Measurements from ENCODE around the gene PCBP3.
"Not testable (repeated sequence)": the region's sequence is repeated elsewhere in the genome, so short reads cannot be mapped to it uniquely, and the experiment has no call there.

The PCBP3 gene

DNA sequence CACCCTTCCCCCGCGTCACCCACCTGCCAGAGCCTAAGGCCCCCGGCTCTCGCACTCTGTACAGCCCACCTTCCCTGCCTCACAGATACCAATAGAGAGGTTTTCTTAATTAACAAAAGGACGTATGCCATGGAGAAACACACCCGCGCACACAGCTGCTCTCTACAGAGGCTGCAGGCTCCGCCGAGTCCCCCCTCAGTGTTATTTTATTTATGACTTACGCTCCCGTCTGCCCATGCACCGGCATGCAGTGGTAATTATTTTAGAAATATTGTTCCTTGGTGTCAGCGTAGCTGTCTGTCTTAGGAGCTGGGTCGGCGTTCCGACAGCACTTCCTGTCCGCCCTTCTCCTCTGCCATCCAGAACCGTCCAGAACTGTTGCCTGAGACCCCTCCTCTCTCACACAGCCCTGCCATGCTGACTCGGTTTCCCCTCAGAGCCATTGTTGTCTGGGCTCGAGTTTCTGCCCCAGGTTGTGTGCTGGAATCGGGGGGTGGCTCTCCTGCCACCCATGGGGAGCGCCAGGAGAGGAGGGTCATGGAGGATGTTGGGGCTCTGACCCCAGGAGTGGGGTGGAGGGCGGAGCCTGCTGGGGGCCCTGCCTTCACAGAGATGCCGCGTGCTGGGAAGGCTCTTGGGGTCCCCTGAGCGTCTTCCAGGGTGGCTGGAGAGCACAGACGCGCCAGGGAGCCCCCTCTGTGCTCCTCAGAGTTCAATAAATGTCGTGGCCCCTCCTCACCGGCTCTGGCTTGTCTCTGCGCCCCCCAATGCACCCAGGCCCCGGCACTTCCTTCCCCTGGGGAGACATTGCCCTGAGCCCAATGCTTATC, 298.4 kb downstream of the PCBP3 start:
- no peak for DNase-seq

DNA sequence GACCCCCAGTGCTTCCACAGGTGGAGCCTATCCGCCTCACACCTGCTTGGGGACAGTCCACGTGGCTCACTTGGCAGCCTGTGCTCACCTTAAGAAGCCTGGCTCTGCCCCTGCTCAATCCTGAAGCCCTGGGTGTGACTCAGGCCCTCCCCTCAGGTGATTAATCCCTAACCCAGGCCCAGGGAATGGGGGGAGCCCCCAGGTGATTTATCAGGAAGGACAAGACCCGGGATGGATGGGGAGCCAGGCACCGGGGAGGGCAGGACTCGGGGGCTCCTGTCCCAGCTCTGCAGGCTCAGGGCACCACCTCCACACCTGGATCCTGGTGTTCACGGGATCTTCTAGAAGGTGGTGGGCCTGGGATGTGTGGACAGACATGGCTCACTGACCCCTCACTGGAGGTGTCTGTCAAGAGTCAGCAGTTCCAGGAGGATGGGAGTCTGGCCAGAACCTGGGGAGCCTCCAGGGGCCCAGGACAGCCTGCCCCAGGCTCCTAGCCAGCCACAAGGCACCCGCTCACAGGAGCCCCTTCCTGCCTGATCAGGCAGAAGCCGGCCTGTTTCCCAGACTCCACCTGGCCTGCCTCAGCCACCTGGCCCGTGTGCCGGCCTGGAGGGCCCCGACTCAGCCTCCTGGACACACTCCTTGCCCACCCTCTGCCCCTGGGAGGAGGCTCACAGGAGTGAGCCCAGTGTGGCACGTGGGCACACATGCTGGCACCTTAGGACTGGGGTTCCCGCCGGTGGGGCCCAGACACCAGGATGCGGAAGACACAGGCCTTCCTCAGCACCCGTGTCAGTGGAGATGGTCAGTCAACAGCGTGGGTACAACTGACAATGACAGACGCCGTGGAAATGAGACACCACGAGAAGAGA, 299.5 kb downstream of the PCBP3 start:
- no peak for DNase-seq

DNA sequence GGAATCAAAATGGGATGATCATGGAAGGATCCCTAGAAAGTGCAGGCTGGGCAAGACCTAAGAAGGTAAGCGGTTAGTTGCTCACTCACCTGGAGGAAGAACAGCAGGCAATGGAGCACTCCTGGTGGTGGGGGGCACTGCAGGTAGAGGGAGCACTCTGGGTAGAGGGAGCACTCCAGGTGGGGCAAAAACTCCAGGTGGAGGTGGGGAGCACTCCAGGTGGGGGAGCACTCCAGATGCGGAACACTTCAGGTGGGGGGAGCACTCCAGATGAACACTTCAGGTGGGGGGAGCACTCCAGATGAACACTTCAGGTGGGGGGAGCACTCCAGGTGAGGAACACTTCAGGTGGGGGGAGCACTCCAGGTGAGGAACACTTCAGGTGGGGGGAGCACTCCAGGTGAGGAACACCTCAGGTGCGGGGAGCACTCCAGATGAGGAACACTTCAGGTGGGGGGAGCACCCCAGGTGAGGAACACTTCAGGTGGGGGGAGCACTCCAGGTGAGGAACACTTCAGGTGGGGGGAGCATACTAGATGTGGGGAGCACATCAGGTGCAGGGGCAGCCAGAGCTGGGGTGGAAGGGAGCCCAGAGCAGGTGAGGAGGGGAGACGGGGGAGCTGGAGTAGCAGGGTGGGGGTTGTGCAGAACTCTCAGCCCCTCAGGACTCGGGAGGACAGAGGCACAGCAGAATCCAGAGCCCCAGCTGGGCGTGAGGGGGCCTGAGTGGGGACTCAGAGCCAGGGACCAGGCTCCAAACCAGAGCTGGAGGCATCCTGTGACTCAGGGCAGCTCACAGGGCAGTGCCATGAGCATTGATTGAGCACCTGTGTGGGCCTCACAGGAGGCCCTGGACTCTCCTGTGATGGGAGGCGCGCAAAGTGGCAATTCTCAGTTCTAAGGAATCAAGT, 300.4 kb downstream of the PCBP3 start:
- no peak for DNase-seq

DNA sequence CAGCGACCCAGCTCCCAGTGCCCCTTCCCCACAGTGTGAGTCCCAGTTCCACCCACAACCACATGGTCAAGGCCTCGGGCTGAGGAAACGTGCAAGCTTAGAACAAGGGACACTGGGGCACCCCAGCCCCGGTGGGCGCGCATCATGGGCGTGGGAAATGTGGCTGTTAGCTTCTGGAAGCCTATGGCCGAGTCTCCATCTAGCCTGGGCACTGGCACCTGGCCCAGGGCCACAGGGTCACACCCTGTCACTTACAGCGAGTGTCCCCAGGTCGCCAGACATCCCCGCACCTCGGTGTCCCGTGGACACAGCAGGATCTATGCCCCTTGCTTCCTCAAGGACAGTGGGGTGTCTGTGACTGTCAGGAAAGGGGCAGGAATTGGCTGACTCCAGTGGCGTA, 301.1 kb downstream of the PCBP3 start:
- no peak for DNase-seq

DNA sequence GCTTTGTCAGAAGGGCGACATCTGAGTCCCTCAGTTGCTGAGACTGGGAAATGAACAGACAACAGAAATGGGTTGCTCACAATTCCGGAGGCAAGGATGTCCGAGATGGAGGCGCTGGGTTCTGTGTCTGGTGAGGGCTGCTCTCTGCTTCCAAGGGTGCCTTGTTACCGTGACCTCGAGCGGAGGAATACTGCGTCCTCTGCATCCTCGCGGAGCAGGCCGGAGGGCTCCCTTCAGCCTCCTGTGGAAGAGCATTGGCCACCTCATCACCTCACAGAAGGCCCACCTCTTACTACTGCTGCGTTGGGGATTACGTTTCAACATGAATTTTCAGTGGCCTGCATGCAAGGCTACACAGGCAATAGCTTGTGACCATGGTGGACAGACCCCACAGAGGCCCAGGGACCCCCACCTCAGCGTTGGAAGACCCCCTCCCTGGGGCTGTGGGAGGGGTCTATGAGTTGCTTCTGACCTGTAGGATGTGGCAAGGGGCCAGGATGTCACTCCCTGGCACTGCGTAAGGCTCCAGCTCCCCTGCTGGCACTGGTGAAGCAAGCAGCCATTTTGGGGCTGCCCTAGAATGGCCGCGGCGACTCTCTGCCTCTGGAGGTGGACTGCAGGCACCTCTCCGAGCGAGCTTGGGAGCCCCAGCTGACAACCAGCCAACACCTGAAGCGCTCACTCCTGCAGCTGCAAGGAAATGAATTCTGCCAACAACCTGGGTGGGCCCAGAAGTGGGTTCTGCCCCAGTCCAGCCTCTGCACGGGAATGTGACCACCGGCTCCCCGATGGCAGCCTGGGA, 301.7 kb downstream of the PCBP3 start:
- DNase-seq, result no peak

DNA sequence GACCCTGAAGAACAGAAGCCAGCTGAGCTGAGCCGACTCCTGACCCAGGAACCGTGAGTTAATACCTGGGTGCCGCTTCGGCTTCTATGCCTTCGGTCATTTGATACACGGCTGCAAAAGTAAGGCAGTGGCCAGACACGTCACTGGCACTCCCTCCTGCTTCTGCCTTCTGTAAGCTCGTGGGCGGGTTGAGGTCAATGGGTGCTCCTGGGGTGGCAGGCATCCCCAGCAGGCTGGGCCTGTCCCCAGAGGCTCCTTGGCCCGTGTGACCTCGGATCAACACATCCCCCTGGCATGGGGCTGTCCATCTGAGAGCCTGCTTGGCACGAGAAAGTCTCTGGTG, 302.3 kb downstream of the PCBP3 start:
- no peak for DNase-seq

DNA sequence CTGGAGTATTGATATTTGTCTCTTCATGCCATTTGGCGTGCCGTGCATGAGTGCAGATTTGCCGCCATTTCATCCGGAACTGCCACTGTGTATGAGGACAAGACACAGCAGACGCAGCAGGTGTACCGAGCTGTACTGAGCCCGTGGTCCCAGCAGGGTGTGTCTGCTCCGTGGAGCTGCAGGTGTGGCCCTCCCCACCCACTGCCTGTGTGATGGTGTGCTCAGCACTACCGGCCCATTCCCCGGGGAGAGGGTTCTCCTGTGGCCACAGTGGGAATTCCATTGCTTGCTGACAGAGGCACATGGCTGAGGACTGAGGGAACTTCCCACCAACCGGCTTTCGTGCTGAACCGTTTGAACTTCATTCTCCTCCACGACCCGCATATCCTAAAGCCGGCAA, 303.8 kb downstream of the PCBP3 start:
- DNase-seq, result no peak

DNA sequence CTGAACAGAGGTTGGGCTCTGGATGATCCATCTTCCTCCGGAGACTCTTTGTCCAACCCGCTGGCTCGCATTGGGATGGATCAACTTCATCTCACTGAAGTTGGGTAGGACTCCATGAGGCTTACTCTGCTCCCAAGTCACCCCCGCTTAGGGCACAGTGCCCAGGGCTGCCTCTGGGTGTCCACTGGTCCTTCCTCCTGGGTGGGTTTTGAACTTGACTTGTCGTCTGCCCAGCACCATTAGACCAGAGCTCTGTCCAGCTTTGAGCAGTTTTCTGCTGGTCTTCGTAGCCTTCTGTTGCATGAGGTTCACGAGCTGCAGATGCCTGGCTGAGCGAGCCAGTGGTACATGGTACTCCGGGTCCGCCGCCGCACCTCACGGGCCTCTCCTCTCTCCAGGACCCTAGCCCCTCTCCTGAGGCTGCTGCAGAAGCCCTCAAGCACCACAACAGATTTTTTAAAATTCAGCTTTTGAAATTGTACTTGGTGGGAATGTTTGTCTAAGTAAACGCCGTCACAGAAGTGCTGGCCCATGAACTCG, 304.3 kb downstream of the PCBP3 start:
- DNase-seq, result no peak

DNA sequence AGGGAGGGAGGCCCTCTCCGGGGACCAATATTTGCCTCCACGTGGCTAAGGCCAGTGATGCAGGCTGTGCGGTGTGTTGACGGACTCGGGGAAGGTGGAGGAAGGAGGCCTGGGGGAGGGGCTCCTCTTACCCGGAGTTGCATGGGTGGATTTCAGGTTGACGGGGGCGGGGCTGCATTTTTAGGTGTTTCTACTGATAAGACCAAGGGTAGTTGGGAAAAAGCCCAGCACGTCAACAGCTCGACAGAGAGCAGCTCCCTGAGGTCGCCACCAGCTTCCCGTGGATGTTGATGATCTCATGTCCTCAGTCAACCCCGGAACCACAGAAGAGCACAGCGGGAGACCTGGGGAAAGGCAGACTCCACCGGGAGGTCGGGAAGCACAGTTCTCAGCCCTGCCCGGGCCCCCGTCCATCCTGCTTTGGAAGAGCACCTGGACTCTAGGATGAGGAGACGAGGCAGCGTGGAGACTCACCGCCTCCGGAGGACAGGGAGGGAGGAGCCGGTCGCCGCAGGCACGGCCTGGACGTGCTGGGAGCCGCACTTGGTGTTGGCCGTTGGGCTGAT, 305.1 kb downstream of the PCBP3 start:
- no peak for DNase-seq

DNA sequence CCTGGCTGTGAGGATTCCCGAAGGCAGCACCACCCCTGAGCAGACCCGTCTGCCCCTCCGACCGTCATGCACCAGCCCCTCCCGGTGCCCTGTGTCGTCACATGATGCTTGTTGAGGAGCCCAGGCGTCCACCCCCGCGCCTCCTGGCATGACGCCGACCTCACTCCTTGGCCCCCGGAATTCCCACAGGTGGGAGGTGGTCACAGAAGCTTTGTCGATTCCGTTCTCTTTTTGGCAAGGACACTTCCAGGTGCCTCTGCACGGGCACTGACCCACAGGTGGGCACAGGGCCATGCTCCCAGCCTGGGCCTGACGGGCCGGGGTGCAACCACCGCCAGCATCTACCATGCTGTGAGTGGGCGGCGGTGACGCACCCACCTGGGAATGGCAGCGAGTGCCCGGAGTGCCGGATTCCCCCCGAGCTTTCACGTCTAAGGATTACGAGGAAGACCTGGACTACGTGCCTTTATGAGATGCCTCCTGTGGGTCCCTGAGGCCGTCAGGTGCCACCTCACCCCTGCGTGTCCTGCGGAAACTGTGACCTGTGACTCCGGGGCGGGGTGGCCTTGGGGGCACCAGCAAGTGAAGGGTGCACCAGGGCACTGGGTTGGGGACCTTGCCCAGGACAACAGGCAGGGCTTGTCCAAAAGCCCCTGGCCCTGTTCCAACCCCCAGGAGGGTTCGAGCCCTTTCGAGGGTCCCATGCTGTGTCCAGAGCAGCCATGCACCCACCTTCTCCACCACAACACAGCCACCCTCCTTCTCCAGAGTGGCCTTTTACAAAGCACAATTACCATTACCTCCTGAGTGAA, 306.6 kb downstream of the PCBP3 start:
- DNase-seq, result no peak

DNA sequence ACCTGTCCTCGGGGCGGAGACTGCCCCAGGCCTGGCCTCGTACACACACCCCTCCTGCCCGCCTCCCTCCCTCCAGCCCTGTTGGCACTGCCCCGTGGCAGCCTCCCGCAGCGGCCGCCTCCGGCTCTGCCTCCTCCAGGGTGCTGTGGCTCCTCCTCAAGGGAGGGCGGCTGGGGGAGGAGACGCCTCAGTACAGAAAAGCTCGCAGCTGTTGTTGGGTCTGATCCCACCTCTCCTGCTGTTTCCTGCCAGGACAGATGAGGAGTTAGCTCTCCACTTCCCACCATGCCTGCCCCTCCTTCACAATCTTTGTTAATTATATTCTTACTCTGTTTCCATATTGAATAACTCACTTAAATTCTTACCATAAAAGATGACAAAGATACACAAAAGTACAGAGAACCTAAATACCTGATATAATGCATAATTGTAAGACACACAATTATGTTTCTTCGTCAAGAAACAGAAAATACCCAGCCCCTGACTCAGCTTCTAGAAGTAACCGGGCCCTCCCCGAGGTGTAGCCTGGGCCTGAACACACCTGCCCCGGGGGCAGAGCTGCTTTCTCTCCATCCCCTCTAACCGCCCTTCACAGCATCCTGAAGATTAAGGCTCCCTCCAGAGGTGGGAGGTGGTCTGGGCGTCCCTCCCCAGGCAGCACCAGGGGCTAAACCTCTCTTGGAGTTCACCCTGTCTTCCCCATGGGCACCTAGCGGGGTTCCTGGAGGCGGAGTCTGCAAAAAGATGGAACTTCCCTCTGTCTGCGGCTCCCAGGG, 307.4 kb downstream of the PCBP3 start:
- DNase-seq, result no peak

DNA sequence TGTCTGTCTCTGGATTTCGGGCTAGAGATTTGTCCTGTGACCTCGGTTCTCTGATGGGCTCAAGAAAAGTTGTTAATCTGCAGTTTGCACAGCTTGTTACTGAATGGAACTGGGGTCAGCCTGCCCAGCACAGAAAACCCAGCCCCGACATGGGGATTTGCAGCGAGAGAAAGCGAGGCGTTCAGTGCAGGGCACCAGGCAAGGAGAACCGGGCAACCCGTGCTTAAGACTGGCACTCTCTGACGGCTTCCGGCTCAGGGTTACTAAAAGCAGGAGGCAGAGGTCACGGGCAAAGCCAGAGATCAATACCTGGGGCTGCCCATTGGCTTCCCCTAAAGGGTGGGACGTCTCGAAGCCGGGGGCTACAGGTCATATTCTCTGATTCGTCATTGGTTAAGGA, 308.2 kb downstream of the PCBP3 start:
- DNase-seq, result no peak

DNA sequence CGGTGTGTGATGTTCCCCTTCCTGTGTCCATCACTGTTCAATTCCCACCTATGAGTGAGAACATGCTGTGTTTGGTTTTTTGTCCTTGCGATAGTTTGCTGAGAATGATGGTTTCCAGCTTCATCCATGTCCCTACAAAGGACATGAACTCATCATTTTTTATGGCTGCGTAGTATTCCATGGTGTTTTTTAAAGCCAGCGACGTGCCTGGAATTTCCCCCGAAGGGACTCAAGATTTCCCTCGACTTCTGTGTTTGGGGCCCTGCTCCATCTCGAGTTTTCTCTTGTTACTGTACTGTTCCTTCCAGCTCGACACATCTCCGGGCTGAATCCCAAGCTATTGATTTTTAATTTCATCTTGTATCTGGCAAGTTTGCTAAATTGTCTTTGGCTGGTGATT, 309.0 kb downstream of the PCBP3 start:
- not testable (repeated sequence) for DNase-seq

DNA sequence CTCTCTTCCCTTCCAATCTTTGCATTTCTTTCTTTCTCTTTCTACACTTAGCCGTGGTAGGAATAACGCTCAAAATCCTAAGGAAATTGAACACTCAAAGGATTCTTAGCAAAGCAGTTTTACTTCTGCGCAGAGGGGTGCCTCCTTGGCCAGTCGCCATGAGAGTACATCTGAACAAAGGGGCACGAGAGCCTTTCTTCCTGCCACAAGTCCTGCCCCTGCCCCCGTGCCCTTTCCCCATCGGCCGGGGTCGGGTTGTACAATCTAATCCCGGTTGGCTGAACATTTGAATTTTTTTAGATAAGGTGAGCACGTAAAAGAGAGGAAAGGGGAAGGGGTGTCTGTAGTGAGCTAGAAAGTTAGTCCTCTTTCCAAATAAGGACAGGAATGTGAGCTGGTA, 309.4 kb downstream of the PCBP3 start:
- DNase-seq, result no peak

DNA sequence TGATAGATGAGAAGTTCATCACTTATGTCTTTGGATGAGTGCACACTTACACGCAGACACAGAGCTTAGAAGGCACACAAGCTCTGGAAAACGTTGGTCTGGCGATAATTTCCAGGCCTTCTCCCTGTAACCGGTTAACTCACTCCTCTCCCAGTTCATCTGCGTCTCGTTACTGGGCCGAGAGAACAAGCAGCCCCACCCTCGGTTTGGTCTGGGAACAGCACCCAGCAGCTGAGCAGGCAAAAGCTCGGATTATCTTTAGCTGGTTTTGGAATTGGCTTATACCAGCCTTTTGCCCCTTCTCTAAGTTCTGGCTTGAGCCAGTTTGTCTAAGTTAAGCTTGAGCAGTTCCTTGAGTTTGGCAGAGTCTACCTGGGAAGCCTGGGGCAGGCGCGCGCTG, 310.7 kb downstream of the PCBP3 start:
- no peak for DNase-seq

DNA sequence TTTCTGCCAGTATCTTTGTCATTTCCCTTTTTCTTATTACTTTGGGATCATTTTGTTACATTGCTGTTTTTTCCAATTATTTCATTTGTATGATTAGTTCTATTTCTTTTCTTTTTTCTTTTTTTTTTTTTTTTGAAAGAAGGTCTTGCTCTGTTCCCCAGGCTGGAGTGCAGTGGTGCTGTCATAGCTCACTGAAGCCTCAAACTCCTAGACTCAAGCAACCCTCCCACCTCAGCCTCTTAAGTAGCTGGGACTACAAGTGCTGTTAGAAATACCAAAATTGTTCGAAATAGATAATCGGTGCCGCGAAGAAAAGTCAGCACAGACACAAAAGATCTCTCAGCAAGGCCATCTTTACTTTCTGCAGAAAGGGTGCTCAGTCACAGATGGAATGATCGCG, 311.4 kb downstream of the PCBP3 start:
- DNase-seq, result no peak

DNA sequence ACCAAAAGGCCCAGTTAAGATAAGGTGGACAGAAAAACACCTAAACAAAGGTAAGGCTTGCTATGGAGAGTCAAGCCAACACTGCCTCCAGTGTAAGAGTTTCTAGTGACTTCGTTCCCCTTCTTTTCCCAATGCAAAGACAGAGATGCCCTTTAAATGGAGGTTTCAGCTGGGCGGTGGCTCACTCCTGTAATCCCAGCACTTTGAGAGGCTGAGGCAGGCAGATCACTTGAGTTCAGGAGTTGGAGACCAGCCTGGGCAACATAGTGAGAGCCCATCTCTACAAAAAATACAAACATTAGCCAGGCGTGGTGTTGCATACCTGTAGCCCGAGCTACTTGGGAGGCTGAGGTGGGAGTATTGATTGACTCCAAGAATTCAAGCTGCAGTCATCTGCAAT, 314.0 kb downstream of the PCBP3 start:
- DNase-seq, result no peak

DNA sequence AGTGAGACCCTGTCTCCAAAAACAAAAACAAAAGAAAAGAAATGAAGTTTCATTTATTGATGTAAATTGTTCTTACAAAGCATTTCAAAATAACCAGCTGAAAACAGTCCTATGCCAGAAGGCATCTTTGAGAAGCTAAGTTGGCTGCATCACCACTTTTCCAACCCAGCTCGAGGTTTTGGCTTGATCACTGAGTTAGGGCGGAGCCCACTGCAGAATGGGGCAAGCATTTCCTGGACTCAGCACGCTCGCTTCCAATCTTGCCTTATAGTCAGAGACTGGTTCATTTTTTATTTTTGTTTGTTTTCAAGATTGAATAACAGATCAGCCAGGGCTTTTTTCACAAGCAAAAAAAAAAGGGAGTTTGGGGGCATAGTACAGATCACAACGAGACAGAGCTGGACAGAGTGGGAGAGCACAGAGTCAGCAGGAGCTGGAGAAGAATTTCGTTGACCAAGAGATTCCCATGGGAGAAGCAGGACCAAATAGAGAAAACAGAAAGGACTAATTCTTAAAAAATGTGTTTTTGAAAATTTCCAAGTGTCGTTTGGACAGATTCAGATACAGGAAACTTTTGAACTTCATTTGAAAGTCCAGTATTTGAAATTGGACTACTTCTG, 314.6 kb downstream of the PCBP3 start:
- DNase-seq, result no peak
